ENCODE data around the gene AURKA. TPM values are rescaled to one million over a fixed set of nuclear protein-coding genes. Genes with fewer than 3 reads are reported as not detected.
"Not testable (repeated sequence)": the region's sequence is repeated elsewhere in the genome, so short reads cannot be mapped to it uniquely, and the experiment has no call there.

Gene AURKA
- polyA plus RNA-seq, 3 donors: 0.79 to 1.3 (median 0.92) TPM

- H3K27ac ChIP-seq (ENCODE audit: low read depth, low read length): no peak overlapping the region
- WGBS, 3 donors: 92 to 95% (median 94%) methylated on average over 26 of the region's 26 CpGs
Observed at GRCh38 chr20:56403465-56403864, 11.4 kb upstream of the AURKA start.

GRCh38 chr20:56400001-56400640, 8.1 kb upstream of the AURKA start:
- no peak overlapping the region for H3K27ac ChIP-seq (ENCODE audit: low read depth, low read length)

DNA sequence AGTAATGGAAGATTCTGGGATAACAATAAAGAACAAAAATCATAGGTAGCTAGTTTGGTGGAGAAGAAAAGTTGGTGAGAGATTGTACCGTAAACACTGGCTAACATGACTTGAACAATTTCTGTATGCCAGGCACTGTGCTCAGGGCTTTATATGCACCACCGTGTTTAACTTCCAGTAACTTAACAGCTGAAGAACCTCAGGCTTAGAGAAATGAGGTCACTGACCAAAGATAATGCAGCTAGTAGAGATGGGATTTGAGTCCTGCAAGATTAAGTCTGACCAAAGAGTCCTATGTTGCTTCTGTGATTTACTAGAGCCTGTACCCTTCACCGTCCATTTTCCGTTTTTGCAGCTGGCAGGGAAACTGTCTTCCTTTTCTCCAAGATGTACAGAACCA, 3.2 kb upstream of the AURKA start:
- WGBS, 3 donors: 87 to 88% (median 88%) methylated on average over 4 of the region's 4 CpGs
- no peak overlapping the region for H3K27ac ChIP-seq (ENCODE audit: low read depth, low read length)

- WGBS, 3 donors: 37 to 74% (median 73%) methylated on average over 8 of the region's 8 CpGs
- H3K27ac ChIP-seq (ENCODE audit: low read depth, low read length): no peak overlapping the region
Observed at GRCh38 chr20:56393653-56394052, 1.6 kb upstream of the AURKA start.

- peak overlapping the region; percentile 61 for H3K27ac ChIP-seq (ENCODE audit: low read depth, low read length)
- WGBS, 3 donors: 0 to 1% (median 1%) methylated on average over 18 of the region's 18 CpGs
Observed at GRCh38 chr20:56392881-56393482, 967 bp upstream of the AURKA start.

GRCh38 chr20:56391596-56392131, 351 bp downstream of the AURKA start:
- no peak overlapping the region for H3K27ac ChIP-seq (ENCODE audit: low read depth, low read length)
- 0 to 1% (median 0%) methylated on average over 29 of the region's 29 CpGs for WGBS, 3 donors

GRCh38 chr20:56391037-56391436, 978 bp downstream of the AURKA start:
- H3K27ac ChIP-seq (ENCODE audit: low read depth, low read length): no peak overlapping the region
- 23 to 33% (median 24%) methylated on average over 10 of the region's 10 CpGs for WGBS, 3 donors

GRCh38 chr20:56390396-56390795, 1.6 kb downstream of the AURKA start:
- 96 to 99% (median 97%) methylated on average over 9 of the region's 9 CpGs for WGBS, 3 donors
- H3K27ac ChIP-seq (ENCODE audit: low read depth, low read length): not testable (repeated sequence)

- WGBS, 3 donors: 92 to 96% (median 96%) methylated on average over 4 of the region's 4 CpGs
- no peak overlapping the region for H3K27ac ChIP-seq (ENCODE audit: low read depth, low read length)
Observed at GRCh38 chr20:56389807-56390206, 2.2 kb downstream of the AURKA start.

- no peak overlapping the region for H3K27ac ChIP-seq (ENCODE audit: low read depth, low read length)
- 73 to 94% (median 91%) methylated on average over 4 of the region's 4 CpGs for WGBS, 3 donors
Observed at GRCh38 chr20:56388882-56389281, 3.1 kb downstream of the AURKA start.

DNA sequence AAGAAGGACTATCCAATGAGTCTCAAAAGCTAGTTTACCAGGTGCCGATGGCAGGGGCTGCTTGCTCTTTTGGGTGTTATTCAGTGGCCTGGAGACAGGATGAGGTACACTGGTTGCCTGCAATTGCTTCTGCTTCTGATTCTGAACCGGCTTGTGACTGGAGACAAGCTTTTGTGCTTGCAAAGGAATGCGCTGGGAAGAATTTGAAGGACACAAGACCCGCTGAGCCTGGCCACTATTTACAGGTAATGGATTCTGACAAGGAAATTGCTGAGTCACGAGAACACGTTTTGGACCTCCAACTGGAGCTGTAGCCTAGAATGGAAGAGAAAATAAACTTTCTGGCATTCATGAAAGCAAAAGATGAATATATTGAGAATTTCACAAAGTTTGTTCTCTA, 5.8 kb downstream of the AURKA start:
- WGBS, 3 donors: 53 to 96% (median 96%) methylated on average over 6 of the region's 6 CpGs

DNA sequence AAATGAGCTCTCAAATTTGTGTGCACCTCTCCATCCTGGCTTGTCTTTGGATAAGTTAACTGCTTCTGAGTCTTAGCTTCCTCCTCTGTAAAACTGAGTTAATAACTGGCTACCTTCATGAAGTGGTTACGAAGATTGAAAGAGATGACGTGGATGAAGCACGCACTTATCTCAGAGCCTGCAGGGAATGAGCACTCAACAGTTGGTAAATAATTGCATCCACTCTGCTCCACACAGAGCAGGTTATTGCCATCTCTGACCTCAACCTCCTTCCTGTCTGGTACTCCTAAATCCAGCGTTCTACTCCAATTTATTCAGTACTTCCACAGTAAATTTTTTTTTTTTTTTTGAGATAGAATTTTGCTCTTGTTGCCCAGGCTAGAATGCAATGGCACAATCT, 6.9 kb downstream of the AURKA start:
- no peak overlapping the region for H3K27ac ChIP-seq (ENCODE audit: low read depth, low read length)
- 95 to 96% (median 96%) methylated on average over 4 of the region's 4 CpGs for WGBS, 3 donors

More for the DNA sequence above, 5.8 kb downstream of the AURKA start:
- H3K27ac ChIP-seq (ENCODE audit: low read depth, low read length): no peak overlapping the region

GRCh38 chr20:56383334-56383733, 8.7 kb downstream of the AURKA start:
- H3K27ac ChIP-seq (ENCODE audit: low read depth, low read length): no peak overlapping the region
- 90 to 92% (median 92%) methylated on average over 8 of the region's 8 CpGs for WGBS, 3 donors

DNA sequence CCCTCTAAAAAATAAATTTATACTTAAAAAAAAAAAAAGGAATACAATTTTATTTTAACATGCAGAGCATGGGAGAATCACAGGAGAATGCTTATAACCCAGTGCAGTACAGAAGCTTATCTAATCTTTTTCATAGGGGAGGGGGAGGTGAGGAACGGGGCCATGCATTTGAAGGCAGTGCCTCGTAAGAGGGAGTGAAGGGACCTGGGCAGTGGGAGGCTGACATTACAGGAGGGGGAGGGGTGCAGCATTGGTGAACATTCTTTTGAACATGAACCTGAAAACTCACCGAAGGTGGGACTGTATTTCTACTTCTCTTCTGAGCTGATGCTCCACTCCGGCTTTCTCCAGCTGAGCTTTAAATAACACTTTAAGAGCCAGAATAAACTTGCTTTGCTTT, 9.3 kb downstream of the AURKA start:
- H3K27ac ChIP-seq (ENCODE audit: low read depth, low read length): no peak overlapping the region
- 54 to 79% (median 76%) methylated on average over 4 of the region's 4 CpGs for WGBS, 3 donors

- WGBS, 3 donors: 83 to 96% (median 93%) methylated on average over 1 of the region's 1 CpG
- H3K27ac ChIP-seq (ENCODE audit: low read depth, low read length): no peak overlapping the region
Observed at GRCh38 chr20:56381501-56381900, 10.5 kb downstream of the AURKA start.

DNA sequence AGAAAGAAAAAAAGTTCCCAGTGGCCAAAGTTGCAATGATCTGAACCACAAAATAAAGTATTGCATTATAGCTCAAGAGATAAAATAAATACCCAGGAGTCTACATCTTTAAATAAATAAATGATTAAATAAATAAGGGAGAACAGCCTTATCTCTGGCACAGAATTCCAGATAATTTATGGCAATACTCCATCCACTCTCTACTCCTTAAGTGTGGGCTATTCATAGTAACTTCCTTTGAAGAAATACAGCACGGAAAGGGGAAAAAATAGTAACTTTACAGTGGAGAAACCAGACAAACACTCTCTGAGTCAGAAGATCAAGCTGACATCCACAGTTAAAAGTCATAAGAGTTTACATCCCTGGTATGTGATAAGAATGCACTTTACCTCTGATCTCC, 11.6 kb downstream of the AURKA start:
- H3K27ac ChIP-seq (ENCODE audit: low read depth, low read length): no peak overlapping the region
- WGBS, 3 donors: 26 to 38% (median 27%) methylated on average over 1 of the region's 1 CpG

DNA sequence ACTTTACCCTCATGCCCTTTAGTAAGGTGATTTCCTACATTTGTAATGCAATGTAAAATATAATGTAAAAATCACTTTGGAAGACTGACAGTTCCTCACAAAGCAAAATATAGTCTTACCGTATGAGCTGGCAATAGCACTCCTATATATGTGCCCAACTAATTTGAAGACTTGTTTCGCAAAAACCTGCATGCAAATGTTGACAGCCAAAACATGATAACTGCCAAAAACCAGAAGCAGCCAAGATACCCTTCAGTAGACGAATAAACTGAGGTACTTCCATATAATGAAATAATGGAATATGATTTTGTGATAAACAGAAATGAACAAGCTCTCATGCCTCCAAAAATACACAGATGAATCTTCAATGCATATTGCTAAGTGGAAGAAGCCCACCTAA, 13.6 kb downstream of the AURKA start:
- 90 to 96% (median 95%) methylated on average over 3 of the region's 3 CpGs for whole genome bisulfite sequencing, 3 donors
- no peak overlapping the region for H3K27ac ChIP-seq (ENCODE audit: low read depth, low read length)

- WGBS, 3 donors: 66 to 97% (median 72%) methylated on average over 2 of the region's 2 CpGs
- no peak overlapping the region for H3K27ac ChIP-seq (ENCODE audit: low read depth, low read length)
Observed at GRCh38 chr20:56376331-56376730, 15.7 kb downstream of the AURKA start.

- 42 to 58% (median 48%) methylated on average over 1 of the region's 1 CpG for WGBS, 3 donors
- no peak overlapping the region for H3K27ac ChIP-seq (ENCODE audit: low read depth, low read length)
Observed at GRCh38 chr20:56373942-56374341, 18.1 kb downstream of the AURKA start.

GRCh38 chr20:56372850-56373249, 19.2 kb downstream of the AURKA start:
- no peak overlapping the region for H3K27ac ChIP-seq (ENCODE audit: low read depth, low read length)
- 54 to 89% (median 65%) methylated on average over 1 of the region's 1 CpG for WGBS, 3 donors

All from adipose tissue (tissue), 3 donors.